ENCODE results near the gene WSCD2.

WSCD2 gene

GRCh38 chr12:108117902-108118301, 11.2 kb upstream of the WSCD2 start:
- Histone ChIP-seq H3K9ac (ENCODE audit: low read depth, low read length) (no peak overlapping the region), H4K20me1 (ENCODE audit: insufficient read depth, low read length) (no peaks in the 10 kb centered on the region), H3K36me3 (ENCODE audit: insufficient read depth, low read length) (no peaks in the 10 kb centered on the region), H3K4me2 (ENCODE audit: insufficient read depth, low read length) (no peak overlapping the region), H3K9me3 (ENCODE audit: insufficient read depth, low read length, severe bottlenecking) (no peaks in the 10 kb centered on the region), H3K4me3 (ENCODE audit: low read depth in 1 of 2, low read length in 2 of 2) (no peak overlapping the region), H3K4me1 (ENCODE audit: insufficient read depth, low read length) (no peaks in the 10 kb centered on the region), H3K27me3 (ENCODE audit: insufficient read depth, low read length, poor library complexity) (peaks cover 5% of the 10 kb centered on the region), H2AFZ (ENCODE audit: low read depth, low read length) (no peak overlapping the region), H3K27ac (ENCODE audit: low read length) (no peak overlapping the region), H3K79me2 (ENCODE audit: insufficient read depth, low read length) (no peaks in the 10 kb centered on the region)
- ATAC-seq (ENCODE audit: insufficient read depth, low read depth): no peak
- no peak for DNase-seq
- no peak for TF ChIP-seq EZH2 (IDR thresholded peaks at IDR 0.05; ENCODE audit: borderline replicate concordance, low read depth, low read length, severe bottlenecking)

DNA sequence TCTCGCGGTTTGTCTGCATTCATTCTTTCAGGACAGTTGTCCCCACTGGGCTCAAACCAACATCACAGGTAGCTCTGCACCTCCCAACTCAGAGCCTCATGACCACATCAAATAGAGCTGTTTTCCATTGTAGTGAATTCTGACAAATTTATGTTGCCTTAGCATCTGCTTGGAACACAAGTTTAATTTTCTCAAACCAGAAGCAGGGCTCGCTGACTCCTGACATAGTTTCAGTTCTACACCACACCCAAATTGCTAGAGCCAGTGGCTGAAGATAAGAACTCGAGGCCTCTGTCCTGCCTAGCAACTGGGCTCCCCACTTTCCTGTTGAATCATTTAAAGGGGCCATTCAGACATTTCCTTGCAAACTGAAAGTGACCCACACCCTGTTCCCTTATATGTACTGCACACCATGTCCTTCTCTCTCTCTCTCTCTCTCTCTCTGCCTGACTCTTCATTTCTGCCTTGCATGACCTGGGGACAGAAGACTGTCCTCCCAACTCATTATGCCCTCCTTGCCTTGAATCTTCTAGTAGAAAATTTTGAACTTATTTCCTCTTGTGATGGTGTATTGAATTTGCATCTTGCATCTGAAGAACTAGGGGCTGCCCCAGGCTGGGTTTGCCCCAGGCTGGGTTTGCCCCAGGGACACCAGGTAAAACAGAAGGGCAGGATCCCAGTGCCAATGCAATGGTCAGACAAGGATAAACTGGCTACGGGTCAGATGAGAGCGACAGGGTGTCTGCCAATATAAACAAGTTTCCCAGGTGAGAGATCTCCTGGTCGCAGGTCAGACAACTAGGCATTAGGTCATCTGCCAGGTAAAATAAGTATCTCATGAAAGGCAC, 9.7 kb upstream of the WSCD2 start:
- H3K4me3 ChIP-seq (ENCODE audit: low read depth in 1 of 2, low read length in 2 of 2): no peak overlapping the region
- H3K79me2 ChIP-seq (ENCODE audit: insufficient read depth, low read length): no peaks in the 10 kb centered on the region
- TF ChIP-seq EZH2 (IDR thresholded peaks at IDR 0.05; ENCODE audit: borderline replicate concordance, low read depth, low read length, severe bottlenecking): no peak
- TF ChIP-seq, protein P1, sequence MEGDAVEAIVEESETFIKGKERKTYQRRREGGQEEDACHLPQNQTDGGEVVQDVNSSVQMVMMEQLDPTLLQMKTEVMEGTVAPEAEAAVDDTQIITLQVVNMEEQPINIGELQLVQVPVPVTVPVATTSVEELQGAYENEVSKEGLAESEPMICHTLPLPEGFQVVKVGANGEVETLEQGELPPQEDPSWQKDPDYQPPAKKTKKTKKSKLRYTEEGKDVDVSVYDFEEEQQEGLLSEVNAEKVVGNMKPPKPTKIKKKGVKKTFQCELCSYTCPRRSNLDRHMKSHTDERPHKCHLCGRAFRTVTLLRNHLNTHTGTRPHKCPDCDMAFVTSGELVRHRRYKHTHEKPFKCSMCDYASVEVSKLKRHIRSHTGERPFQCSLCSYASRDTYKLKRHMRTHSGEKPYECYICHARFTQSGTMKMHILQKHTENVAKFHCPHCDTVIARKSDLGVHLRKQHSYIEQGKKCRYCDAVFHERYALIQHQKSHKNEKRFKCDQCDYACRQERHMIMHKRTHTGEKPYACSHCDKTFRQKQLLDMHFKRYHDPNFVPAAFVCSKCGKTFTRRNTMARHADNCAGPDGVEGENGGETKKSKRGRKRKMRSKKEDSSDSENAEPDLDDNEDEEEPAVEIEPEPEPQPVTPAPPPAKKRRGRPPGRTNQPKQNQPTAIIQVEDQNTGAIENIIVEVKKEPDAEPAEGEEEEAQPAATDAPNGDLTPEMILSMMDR (IDR thresholded peaks at IDR 0.05; ENCODE audit: borderline replicate concordance, extremely low read depth, low read length, poor library complexity, severe bottlenecking): no peak
- H3K36me3 ChIP-seq (ENCODE audit: insufficient read depth, low read length): no peaks in the 10 kb centered on the region
- DNase-seq: no peak
- no peak for ATAC-seq (ENCODE audit: insufficient read depth, low read depth)
- H3K27me3 ChIP-seq (ENCODE audit: insufficient read depth, low read length, poor library complexity): peaks cover 5% of the 10 kb centered on the region
- no peak overlapping the region for H3K9ac ChIP-seq (ENCODE audit: low read depth, low read length)
- H3K4me1 ChIP-seq (ENCODE audit: insufficient read depth, low read length): no peaks in the 10 kb centered on the region
- H4K20me1 ChIP-seq (ENCODE audit: insufficient read depth, low read length): no peaks in the 10 kb centered on the region
- no peak overlapping the region for H2AFZ ChIP-seq (ENCODE audit: low read depth, low read length)
- no peak overlapping the region for H3K4me2 ChIP-seq (ENCODE audit: insufficient read depth, low read length)
- H3K27ac ChIP-seq (ENCODE audit: low read length): no peak overlapping the region
- no peaks in the 10 kb centered on the region for H3K9me3 ChIP-seq (ENCODE audit: insufficient read depth, low read length, severe bottlenecking)

DNA sequence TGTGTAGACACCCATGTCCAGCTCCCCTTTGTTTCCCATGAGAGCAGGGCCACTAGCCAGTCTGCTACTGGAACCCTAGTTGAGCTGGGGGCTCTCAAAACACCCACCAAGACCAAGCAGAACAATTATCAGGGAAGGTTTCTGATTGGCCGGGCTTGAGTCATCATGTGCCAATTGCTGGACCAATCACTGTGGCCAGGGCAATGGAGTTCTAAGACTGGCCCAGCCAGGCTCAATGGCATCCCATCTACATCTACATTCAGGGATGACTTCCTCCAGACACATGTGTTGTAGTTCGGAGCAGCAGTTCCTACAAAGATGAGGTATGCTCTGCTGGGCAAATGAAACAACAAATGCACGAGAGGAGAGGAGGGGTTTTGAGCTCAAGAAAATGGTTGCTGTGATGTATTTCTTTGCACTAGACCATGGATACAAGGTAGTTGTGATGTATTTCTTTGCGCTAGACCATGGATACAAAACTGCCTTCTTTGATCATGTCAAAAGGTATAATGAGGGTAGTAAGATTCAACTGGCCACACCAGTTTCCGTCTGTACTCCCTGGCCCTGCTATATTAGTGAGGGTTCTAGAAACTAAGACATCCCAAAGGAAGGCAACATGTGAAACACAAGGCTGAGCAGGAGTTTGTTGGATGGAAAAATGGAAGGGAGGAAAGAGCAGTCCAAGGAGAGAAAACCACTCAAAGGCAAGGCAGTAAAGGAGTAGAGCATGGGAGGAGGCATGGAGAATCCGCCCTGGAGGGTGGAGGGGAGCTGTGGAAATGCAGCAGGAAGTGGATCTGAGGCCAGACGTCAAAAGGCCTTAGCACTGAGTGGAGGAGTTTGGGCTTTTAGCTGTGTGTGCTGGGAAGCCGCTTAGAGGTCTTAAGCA, 8.9 kb upstream of the WSCD2 start:
- no peak overlapping the region for H3K4me3 ChIP-seq (ENCODE audit: low read depth in 1 of 2, low read length in 2 of 2)
- no peaks in the 10 kb centered on the region for H4K20me1 ChIP-seq (ENCODE audit: insufficient read depth, low read length)
- peaks cover 5% of the 10 kb centered on the region for H3K27me3 ChIP-seq (ENCODE audit: insufficient read depth, low read length, poor library complexity)
- no peak overlapping the region for H3K9ac ChIP-seq (ENCODE audit: low read depth, low read length)
- H3K9me3 ChIP-seq (ENCODE audit: insufficient read depth, low read length, severe bottlenecking): no peaks in the 10 kb centered on the region
- no peak overlapping the region for H3K27ac ChIP-seq (ENCODE audit: low read length)
- H3K36me3 ChIP-seq (ENCODE audit: insufficient read depth, low read length): no peaks in the 10 kb centered on the region
- DNase-seq: no peak
- no peak for TF ChIP-seq EZH2 (IDR thresholded peaks at IDR 0.05; ENCODE audit: borderline replicate concordance, low read depth, low read length, severe bottlenecking)
- TF ChIP-seq, protein P1 (IDR thresholded peaks at IDR 0.05; ENCODE audit: borderline replicate concordance, extremely low read depth, low read length, poor library complexity, severe bottlenecking): no peak
- H3K4me2 ChIP-seq (ENCODE audit: insufficient read depth, low read length): no peak overlapping the region
- no peak for ATAC-seq (ENCODE audit: insufficient read depth, low read depth)
- no peaks in the 10 kb centered on the region for H3K4me1 ChIP-seq (ENCODE audit: insufficient read depth, low read length)
- H2AFZ ChIP-seq (ENCODE audit: low read depth, low read length): no peak overlapping the region
- H3K79me2 ChIP-seq (ENCODE audit: insufficient read depth, low read length): no peaks in the 10 kb centered on the region

DNA sequence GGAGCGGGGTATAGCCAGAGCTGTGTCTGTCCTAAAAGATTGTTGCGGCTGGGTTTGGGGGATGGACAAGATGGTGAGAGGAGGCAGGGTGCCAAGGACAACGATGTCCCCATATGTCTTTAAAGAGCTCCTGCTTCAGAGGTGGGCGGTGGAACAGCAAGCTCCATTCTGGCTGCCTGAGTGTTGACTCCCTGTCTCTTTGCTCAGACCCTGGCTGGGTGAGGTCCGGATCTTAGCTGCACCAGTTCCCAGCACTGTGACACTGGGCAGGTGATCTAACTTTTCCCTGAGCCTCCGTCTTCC, 8.3 kb upstream of the WSCD2 start:
- Histone ChIP-seq H3K79me2 (ENCODE audit: insufficient read depth, low read length) (no peaks in the 10 kb centered on the region), H3K36me3 (ENCODE audit: insufficient read depth, low read length) (no peaks in the 10 kb centered on the region), H3K4me3 (ENCODE audit: low read depth in 1 of 2, low read length in 2 of 2) (no peak overlapping the region), H3K4me2 (ENCODE audit: insufficient read depth, low read length) (no peak overlapping the region), H3K4me1 (ENCODE audit: insufficient read depth, low read length) (no peaks in the 10 kb centered on the region), H4K20me1 (ENCODE audit: insufficient read depth, low read length) (no peaks in the 10 kb centered on the region), H3K27ac (ENCODE audit: low read length) (no peak overlapping the region), H2AFZ (ENCODE audit: low read depth, low read length) (no peak overlapping the region), H3K9ac (ENCODE audit: low read depth, low read length) (no peak overlapping the region), H3K27me3 (ENCODE audit: insufficient read depth, low read length, poor library complexity) (peaks cover 5% of the 10 kb centered on the region), H3K9me3 (ENCODE audit: insufficient read depth, low read length, severe bottlenecking) (no peaks in the 10 kb centered on the region)
- ATAC-seq (ENCODE audit: insufficient read depth, low read depth) (no peak), DNase-seq (no peak)
- TF ChIP-seq EZH2 (IDR thresholded peaks at IDR 0.05; ENCODE audit: borderline replicate concordance, low read depth, low read length, severe bottlenecking): no peak
- TF ChIP-seq, protein P1 (IDR thresholded peaks at IDR 0.05; ENCODE audit: borderline replicate concordance, extremely low read depth, low read length, poor library complexity, severe bottlenecking): no peak
